Gastroesophageal sphincter (tissue), 3 donors: ENCODE measurements around the gene APLP2.

ENCODE experiments used
- EP300 ChIP-seq: sonication (generic); formaldehyde crosslinking; IDR thresholded peaks from one replicate; pipeline ENCODE4 v1.6.1; 2017; ENCODE audit warnings: antibody characterized with exemption, mild to moderate bottlenecking
- POLR2A ChIP-seq, 2 donors: fragments of 450-650 bp; IDR thresholded peaks; one replicate each; pipeline ENCODE4 v1.6.1; 2017; ENCODE audit warnings: antibody characterized with exemption in 2 of 2, mild to moderate bottlenecking in 2 of 2, moderate library complexity in 1 of 2
- TF ChIP-seq, protein P1 (sequence below), 4 experiments: fragments of 200-600 bp in 2 of 4; fragments of 450-650 bp in 2 of 4; sonication (generic) in 1 of 4; IDR thresholded peaks; one replicate each; pipeline ENCODE4 v1.5.1; 2017 to 2019; ENCODE audit warnings: antibody characterized with exemption in 4 of 4, mild to moderate bottlenecking in 2 of 4, moderate library complexity in 2 of 4

DNA sequence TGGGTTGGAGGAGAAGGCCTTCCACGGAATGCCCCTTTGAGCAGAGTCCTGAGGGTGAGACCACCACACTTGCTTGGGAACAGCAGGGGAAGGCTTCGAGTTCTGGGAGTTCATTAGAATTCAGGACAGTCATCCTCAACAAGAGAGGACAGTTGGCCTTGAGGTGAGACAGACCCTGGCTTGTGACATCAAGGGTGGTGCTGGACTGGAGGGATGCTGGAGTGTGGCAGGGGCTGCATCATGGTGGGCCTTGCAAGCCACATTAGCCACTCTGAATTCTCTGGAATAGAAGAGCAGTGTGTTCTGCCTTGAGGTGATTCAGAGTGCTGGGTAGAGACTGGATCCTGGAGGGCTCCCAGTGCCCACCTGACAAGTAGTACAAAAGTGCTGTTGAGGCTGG lies 26.3 kb downstream of the APLP2 start:
- TF ChIP-seq POLR2A (IDR thresholded peaks at IDR 0.05) (no peak), EP300 (no peak)
- TF ChIP-seq, protein P1, sequence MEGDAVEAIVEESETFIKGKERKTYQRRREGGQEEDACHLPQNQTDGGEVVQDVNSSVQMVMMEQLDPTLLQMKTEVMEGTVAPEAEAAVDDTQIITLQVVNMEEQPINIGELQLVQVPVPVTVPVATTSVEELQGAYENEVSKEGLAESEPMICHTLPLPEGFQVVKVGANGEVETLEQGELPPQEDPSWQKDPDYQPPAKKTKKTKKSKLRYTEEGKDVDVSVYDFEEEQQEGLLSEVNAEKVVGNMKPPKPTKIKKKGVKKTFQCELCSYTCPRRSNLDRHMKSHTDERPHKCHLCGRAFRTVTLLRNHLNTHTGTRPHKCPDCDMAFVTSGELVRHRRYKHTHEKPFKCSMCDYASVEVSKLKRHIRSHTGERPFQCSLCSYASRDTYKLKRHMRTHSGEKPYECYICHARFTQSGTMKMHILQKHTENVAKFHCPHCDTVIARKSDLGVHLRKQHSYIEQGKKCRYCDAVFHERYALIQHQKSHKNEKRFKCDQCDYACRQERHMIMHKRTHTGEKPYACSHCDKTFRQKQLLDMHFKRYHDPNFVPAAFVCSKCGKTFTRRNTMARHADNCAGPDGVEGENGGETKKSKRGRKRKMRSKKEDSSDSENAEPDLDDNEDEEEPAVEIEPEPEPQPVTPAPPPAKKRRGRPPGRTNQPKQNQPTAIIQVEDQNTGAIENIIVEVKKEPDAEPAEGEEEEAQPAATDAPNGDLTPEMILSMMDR (IDR thresholded peaks at IDR 0.05) = no peak
